AG08395 (cell line): ENCODE data around the gene SMO.

Experiments used
- DNase-seq: peaks from one replicate; pipeline ENCODE4 v3.0.0; 2012; ENCODE audit warnings: mixed read lengths, low spot score

Gene SMO

GRCh38 chr7:129188372-129188891 lies at the start of gene SMO:
Gene SMO (plus strand): TSS chr7:129188633. CDS start chr7:129189152, 519 bp downstream.
- peak; percentile 50 for DNase-seq

DNA sequence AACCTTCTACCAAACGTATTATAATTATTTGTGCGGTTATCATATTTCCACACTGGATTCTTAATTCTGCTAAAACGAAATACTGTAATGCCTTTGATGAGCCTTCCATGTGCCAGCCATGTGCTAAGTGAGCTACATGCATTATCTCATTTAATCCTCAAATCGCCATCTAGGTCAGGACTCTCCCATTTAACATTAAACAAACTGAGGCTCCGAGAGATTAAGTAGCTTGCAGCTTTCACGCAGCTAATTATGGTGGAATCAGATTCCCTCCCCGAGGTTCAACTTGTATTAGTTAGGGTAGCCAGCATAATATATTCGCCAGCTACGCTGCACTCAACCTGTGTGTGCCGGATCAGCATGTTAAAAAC lies 44.7 kb upstream of the SMO start:
- no peak for DNase-seq

DNA sequence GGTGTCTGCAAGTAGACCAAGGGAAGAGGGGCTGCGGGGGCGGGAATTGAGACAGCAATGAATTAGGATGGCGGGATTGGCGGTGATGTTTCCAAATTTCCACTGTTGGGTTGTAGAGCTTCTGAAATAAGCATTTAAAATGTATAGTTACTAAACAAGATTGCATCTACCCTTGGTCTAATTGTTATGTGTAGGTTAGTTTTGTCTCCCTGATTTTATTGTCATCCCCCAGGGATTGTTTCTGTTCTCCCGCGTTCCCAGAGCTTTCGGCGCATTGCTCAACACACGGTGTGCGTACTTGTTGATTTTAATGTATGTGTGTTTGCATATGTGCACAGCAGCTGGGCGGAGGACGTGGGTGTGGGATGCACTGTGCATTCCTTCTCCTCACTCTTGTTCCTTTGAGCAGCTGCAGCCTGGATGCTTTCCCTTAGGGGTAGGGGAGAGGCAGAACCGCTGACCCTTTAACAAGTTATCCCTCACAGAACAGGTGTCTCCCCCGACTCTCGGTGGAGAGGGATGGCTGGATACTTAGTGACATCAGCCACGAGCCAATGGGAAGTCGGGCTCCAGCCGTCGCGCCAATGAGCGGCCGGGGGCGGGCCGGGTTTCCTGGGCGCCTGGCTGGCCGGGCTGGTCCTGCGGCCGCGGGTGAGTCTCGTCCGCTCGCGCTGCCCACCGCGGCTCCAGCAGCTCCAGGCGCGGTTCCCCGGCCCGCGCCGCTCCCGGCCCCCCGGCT lies 44.2 kb upstream of the SMO start, which contains the start of gene TSPAN33:
TSS of gene TSPAN33 (plus strand) at position 613 of the 739 bp plus-strand sequence. CDS start 274 bp downstream, outside the sequence.
- DNase-seq = peak; percentile 95

DNA sequence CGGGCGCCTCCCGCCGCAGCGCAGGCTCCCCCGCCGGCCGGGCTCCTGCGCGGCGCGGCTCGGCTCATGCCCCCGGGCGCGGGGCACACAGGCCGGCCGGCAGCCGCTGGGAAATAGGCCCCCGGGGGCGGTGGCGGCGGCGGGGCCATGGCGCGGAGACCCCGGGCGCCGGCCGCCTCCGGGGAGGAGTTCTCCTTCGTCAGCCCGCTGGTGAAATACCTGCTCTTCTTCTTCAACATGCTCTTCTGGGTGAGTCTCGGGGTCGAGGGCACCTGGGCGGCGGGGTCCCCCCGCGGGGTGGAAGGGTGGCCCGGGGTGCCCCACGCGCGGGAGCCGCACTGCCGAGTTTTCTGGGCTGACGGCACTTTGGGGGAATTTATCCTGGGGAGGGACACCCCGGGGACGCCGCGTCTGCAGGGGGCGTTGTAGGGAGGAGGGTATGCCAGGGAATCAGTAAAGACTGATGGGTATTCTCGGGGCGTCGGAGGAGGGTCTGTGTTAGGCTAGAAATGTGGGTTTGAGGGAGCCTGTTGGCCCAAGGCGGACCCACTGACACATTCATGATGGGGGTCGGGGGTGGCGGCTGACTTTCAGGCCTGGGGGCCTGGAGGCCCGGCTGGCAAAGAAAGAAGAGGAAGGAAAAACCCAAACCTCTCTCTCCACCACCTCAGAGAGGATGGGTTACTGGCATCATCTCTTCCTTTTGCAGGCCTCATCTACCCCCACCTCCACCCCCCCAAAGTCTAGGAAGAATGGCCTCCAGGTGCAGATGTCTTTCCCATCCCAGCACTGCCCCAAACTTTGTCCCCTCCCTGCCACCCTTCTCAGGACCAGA lies 43.4 kb upstream of the SMO start:
- no peak for DNase-seq

DNA sequence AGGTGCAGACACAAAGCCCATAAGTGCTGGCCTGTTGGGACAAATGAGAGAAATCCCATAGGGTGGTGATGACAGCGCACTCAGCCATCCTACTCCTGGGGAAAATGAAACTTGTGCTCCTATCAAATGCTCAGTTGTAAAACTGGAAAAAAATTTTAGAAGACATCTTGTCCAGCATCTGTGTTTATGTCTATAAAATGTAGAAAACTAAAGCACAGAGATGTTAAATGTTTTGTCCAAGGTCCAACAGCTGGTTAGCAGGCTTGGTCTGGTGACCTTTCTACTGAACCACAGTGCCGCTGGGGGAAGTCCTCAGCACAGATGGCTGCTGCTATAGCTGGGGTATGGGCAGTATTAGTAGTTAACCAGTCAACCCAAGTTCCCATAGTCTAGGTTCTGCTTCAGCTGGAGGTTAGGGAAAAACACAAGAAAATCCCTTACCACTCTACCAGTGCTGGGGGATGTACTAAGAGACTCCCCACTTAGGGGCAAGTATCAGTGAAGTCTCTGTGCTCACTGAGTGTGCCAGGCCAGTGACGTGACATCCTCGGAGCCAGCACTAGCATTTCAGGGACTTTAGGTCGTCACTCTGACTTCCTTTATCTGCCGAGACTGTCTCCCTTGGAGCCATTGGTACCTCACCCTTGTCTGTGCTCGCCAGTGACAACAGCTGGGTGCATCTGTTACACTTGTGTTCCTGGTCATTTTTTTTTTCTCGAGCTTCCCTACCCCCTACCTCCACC lies 42.0 kb upstream of the SMO start:
- no peak for DNase-seq

GRCh38 chr7:129147731-129148130 lies 40.7 kb upstream of the SMO start:
- no peak for DNase-seq

DNA sequence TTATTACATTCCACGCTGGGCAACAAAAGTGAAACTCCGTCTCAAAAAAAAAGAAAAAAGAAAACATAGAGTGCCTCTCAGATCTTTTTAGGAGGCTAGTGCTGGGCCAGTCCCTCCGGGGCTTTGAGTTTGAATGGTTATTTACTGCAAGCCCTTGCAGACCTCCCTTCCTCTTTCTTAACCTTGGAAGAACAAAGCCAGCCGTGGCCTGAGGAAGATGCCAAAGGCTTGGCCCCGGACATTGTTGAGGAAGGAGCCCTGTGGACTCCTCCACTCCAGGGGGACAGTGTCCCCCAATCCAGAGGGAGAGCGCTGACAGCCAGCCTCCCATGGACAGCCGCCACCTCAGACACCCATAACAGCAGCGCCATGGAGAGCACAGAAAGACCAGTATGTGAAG lies 38.9 kb upstream of the SMO start:
- DNase-seq = no peak

- DNase-seq = no peak
Measured at GRCh38 chr7:129150199-129150996, 38.0 kb upstream of the SMO start.

DNA sequence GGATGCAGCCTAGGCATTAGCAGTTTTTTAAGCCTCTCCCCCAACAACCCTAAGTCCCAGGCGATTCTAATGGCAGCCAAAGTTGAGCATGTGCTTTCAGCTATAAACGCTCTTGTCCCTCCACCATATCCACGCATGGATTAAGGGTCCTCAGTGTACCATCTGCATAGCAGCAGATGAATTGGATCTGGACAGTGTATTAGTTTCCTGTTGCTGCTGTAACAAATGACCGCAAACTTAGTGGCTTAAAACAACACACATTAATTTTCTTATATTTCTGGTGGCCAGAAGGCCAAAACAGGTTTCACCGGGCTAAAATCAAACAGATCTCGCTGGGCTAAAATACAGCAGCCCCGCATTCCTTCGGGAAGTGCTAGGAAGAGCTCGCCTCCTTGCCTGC lies 30.8 kb upstream of the SMO start:
- no peak for DNase-seq

GRCh38 chr7:129159539-129159938 lies 28.9 kb upstream of the SMO start:
- DNase-seq = no peak

GRCh38 chr7:129160161-129160905 lies 28.1 kb upstream of the SMO start:
- DNase-seq = no peak

DNA sequence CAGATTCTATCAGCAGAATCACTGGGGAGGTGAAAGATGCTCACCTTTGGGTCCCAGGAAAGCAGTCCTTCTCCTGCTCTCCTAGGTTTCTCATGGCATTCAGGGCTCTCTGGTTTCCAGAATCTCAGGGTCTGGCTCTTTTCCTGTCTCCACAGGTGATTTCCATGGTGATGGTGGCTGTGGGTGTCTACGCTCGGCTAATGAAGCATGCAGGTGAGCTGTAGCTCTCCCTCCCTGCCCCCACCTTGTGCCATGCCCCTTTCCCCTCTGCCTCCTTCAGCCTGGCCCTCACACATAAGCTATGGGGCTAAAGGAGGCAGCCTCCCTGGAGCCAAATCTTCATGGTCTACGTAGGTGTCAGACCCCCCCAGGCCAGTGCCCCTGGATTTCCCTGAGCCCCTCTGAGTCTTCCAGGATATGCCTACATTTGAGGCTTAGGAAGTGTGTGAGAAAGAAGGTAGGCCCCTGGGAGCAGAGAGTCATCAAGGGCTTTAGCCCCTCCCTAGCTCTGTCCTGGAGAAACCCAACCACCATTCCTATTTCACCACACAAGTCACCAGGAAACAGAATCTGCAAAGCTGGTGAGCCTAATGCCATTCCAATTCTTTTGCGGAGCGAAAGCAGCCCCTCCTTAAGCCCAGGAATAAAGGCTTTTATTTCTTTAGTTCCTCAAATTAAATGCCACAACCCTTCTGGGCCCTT lies 26.8 kb upstream of the SMO start:
- DNase-seq = no peak

GRCh38 chr7:129162732-129163131 lies 25.7 kb upstream of the SMO start:
- DNase-seq = no peak

DNA sequence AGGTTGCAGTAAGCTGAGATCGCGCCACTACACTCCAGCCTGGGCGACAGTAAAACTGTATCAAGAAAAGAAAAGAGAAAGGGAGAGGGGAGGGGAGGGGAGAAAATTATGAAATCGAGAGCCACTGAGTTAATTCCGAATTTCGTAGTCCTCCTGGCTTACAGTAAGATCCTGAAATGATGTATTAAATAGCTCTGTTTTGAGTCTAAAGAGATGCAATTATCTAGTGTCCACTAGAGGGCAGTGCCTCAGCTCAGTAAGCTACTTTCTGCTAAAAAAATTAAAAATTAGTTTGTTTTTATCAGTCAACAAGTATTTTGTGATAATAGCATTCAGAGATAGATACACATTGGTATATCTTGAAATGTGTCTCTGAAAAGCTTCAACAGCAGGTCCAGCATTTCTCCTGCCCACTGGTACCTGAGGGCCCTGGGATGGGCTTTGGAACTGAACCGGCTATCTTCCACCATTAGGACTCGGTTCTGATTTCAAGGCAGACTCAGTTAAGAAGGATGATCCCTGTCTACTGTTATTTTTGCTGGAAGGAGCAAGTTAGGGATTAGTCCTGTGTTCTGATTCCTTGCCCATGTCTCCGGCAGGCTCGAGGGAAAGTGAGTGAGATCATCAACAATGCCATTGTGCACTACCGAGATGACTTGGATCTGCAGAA lies 24.4 kb upstream of the SMO start:
- DNase-seq = peak; percentile 76

GRCh38 chr7:129166745-129167144 lies 21.7 kb upstream of the SMO start:
- DNase-seq = no peak

DNA sequence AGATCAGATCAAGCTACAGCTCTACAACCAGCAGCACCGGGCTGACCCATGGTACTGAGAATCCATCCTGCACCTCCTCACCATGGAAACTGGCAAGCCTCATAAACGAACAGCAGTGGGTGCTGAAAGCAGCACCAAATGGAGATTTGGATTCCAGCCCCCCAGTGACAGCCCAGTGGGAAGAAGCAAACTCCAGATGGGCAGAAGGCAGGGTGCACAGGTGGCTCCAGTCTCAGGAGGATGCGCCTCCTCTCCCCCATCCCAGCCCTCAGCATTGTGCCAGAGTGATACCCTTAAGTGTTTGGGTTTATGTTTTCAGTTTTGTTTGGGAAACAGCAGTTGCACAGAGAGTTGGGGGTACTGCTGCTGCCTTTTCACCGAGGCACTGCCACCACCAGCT lies 20.6 kb upstream of the SMO start:
- DNase-seq = no peak

DNA sequence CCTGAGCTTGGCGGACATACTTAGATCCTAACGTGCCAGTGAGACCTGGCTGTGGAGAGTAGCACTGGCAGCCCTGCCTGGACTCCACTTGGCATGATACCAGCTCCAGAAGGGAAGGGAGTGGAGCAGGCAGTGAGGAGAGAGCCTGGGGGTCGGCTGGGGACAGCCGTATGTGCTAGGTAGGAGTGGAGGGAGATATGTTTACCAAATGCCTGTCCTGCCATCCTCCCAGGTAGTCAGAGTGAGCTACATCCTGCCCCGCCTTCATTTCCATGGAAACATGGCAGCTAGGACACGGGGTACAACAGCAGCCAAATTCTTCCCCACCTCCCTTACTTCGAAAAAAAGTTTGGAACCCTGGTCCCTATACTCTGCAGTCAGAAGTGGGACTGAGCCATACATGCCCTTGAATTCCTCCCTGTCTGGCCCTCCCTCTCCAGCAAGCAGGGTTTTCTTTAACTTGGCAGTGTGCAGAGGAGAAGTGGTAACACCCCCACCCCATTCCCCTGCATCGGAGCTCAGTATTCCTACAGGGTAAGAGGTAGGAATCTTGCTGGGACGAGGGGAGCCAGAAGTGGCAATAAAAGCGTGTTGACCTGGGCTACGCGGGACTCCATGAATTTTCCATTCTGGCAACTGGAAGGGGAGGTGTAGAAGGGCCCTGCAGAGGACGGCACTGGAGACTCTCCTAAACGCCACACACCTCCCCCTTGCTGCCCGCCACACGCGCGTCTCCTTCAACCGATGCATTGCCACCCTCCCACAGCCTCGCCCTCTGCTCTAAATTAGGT lies 20.0 kb upstream of the SMO start:
- DNase-seq = no peak

DNA sequence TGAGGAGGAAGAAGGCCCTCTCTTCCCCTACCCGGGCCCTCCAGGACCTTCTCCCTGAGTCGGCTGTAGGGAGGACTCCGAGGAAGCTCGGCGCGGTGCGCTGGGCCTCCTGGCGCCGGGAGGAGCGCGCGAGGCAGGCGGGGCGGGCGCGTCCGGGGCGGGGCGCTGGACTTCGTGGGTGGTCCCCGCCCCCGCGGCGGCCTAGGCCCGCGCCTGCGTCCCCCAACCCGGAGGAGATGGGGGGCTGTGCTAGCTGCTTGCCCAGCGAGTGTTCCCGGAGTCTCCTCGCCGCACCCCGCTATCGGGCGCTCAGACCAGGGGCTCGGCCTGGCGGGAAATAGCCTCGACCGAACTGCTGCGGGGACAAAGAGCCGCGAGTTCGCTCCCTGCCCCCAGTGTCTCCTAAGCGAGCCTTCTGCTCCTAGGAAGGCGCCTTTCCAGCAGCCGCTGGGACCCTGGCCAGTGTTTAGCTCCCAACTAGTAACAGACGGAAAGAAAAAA lies 19.2 kb upstream of the SMO start:
- peak; percentile 53 for DNase-seq
